Aorta (tissue), 5 donors: ENCODE results near the gene FAM83F. TPM values are rescaled to one million over a fixed set of nuclear protein-coding genes. Genes with fewer than 3 reads are reported as not detected.

Experiments
- ATAC-seq: fragments of 200-7000 bp; cut with Tn5 transposase; one replicate; pipeline ENCODE4 v1.9.1; 2022; ENCODE audit warnings: moderate library complexity; ENCODE audit not compliant: low FRiP score
- DNase-seq, 2 donors: peaks; one replicate each; pipeline ENCODE4 v3.0.0-alpha.2; 2020
- H3K27ac ChIP-seq, 2 donors: one replicate each; pipeline ENCODE4 v1.5.1; 2013; ENCODE audit warnings: low read length in 2 of 2, mild to moderate bottlenecking in 2 of 2, moderate library complexity in 2 of 2, control low read depth in 1 of 2, inconsistent platforms in 1 of 2, low read depth in 1 of 2
- H3K27me3 ChIP-seq, 2 donors: one replicate each; pipeline ENCODE4 v1.6.1; 2013; ENCODE audit warnings: control low read depth in 1 of 2, low read length in 1 of 2, mild to moderate bottlenecking in 1 of 2, moderate library complexity in 1 of 2; ENCODE audit not compliant: insufficient read depth in 2 of 2, control insufficient read depth in 1 of 2
- H3K36me3 ChIP-seq, 2 donors: one replicate each; pipeline ENCODE4 v1.6.1; 2013; ENCODE audit warnings: control low read depth in 1 of 2, low read length in 1 of 2, mild to moderate bottlenecking in 1 of 2; ENCODE audit not compliant: insufficient read depth in 2 of 2, control insufficient read depth in 1 of 2
- H3K4me1 ChIP-seq, 2 donors: one replicate each; pipeline ENCODE4 v1.6.1; 2013; ENCODE audit warnings: low read length in 2 of 2, control low read depth in 1 of 2, mild to moderate bottlenecking in 1 of 2, moderate library complexity in 1 of 2; ENCODE audit not compliant: insufficient read depth in 2 of 2, control insufficient read depth in 1 of 2
- H3K4me3 ChIP-seq, 2 donors: one replicate each; pipeline ENCODE4 v1.5.1; 2013; ENCODE audit warnings: low read length in 2 of 2, control low read depth in 1 of 2, mild to moderate bottlenecking in 1 of 2
- H3K9me3 ChIP-seq: one replicate; pipeline ENCODE4 v1.6.1; 2013; ENCODE audit warnings: mild to moderate bottlenecking, low read length; ENCODE audit not compliant: control insufficient read depth
- WGBS, 2 donors: extraction: QIAGEN DNeasy Blood & Tissue Kit; methylation state at CpG; one replicate each; pipeline ENCODE4 v1.1.7; 2013; 5-methylcytosine and 5-hydroxymethylcytosine counted together
- intact Hi-C, 2 donors: fragments of 100-400 bp; cut with DNase I; formaldehyde crosslinking; loops; one replicate each; pipeline versions ENCODE4 v1.14.2 to v1.15.0; 2022
- polyA plus RNA-seq, 2 donors: library from polyadenylated mRNA; stranded (reverse); fragments of 200-250 nt; gene quantifications; one replicate each; pipeline ENCODE4 v1.2.3, GENCODE V29; 2013
- total RNA-seq, 2 donors: library from RNA; stranded (reverse); fragmentation: NEBNext Ultra II Directional; extraction: Animal tissue kit (Norgen Biotek cat#: 25700); gene quantifications; one replicate each; pipeline ENCODE4 v1.2.1, GENCODE V29; 2021
- donor health status: healthy with polysubstance abuse.
- donor health status: Bipolar disorder and iron deficiency.
- donor health status: DM: no; HTN: no; CAD: no.
- donor health status: DM: no; HTN: no; CAD: no.
- donor health status: DM: yes; HTN: yes; CAD: no.

FAM83F gene
- total and polyA plus RNA-seq, 4 donors = 0.15 to 0.88 (median 0.84) TPM; not detected in 1

GRCh38 chr22:40004836-40005235 is 10.1 kb downstream of the FAM83F start:
- DNase-seq (peak in 1 of 2 donors; percentile 9), ATAC-seq (no peak)
- no peak overlapping the region for H3K4me3 ChIP-seq
- 65 to 71% methylated on average over 6 of the region's 6 CpGs for WGBS, 2 donors
- no peaks in the 10 kb centered on the region for H3K9me3 ChIP-seq
- no peaks in the 10 kb centered on the region for H3K27me3 ChIP-seq
- H3K27ac ChIP-seq = no peak overlapping the region
- H3K4me1 ChIP-seq = no peaks in the 10 kb centered on the region
- no peaks in the 10 kb centered on the region for H3K36me3 ChIP-seq
- intact Hi-C loops = no loop called here

GRCh38 chr22:40006641-40007040 is 11.9 kb downstream of the FAM83F start:
- intact Hi-C loops = no loop called here
- H3K4me1 ChIP-seq = no peaks in the 10 kb centered on the region
- no peaks in the 10 kb centered on the region for H3K9me3 ChIP-seq
- H3K4me3 ChIP-seq = no peak overlapping the region
- H3K27ac ChIP-seq = no peak overlapping the region
- DNase-seq = peak in 1 of 2 donors; percentile 31
- WGBS, 2 donors = 82 to 86% methylated on average over 8 of the region's 8 CpGs
- H3K27me3 ChIP-seq = no peaks in the 10 kb centered on the region
- no peak for ATAC-seq
- no peaks in the 10 kb centered on the region for H3K36me3 ChIP-seq

- WGBS, 2 donors = 69 to 71% methylated on average over 27 of the region's 27 CpGs
- ATAC-seq = peak; percentile 15
Observed at GRCh38 chr22:40007853-40008710, 13.3 kb downstream of the FAM83F start.

GRCh38 chr22:40008726-40009291 is 14.1 kb downstream of the FAM83F start:
- ATAC-seq = no peak
- Histone ChIP-seq H3K27me3 (no peaks in the 10 kb centered on the region), H3K36me3 (no peaks in the 10 kb centered on the region), H3K27ac (no peak overlapping the region), H3K4me3 (no peak overlapping the region), H3K9me3 (no peaks in the 10 kb centered on the region), H3K4me1 (no peaks in the 10 kb centered on the region)
- WGBS, 2 donors = 54 to 55% methylated on average over 10 of the region's 10 CpGs
- DNase-seq = peak in 1 of 2 donors; percentile 55
- intact Hi-C loops = no loop called here

More at GRCh38 chr22:40007853-40008710, 13.3 kb downstream of the FAM83F start:
- H3K9me3 ChIP-seq = no peaks in the 10 kb centered on the region
- H3K27me3 ChIP-seq = no peaks in the 10 kb centered on the region
- H3K4me3 ChIP-seq = no peak overlapping the region
- H3K36me3 ChIP-seq = no peaks in the 10 kb centered on the region
- H3K4me1 ChIP-seq = no peaks in the 10 kb centered on the region
- intact Hi-C loops = no loop called here
- peak in 1 of 2 donors; percentile 41 for DNase-seq
- no peak overlapping the region for H3K27ac ChIP-seq

GRCh38 chr22:40009292-40009774 is 14.6 kb downstream of the FAM83F start:
- 8 to 9% methylated on average over 11 of the region's 11 CpGs for WGBS, 2 donors
- no peaks in the 10 kb centered on the region for H3K4me1 ChIP-seq
- DNase-seq (peak in 1 of 2 donors; percentile 57), ATAC-seq (no peak)
- intact Hi-C loops = no loop called here
- H3K36me3 ChIP-seq = no peaks in the 10 kb centered on the region
- H3K4me3 ChIP-seq = no peak overlapping the region
- no peak overlapping the region for H3K27ac ChIP-seq
- no peaks in the 10 kb centered on the region for H3K9me3 ChIP-seq
- H3K27me3 ChIP-seq = no peaks in the 10 kb centered on the region

GRCh38 chr22:40009951-40010671 is 15.4 kb downstream of the FAM83F start:
- DNase-seq = peak in 1 of 2 donors; percentile 51

GRCh38 chr22:40010746-40011145 is 16.0 kb downstream of the FAM83F start:
- DNase-seq = peak in 1 of 2 donors; percentile 50
- Histone ChIP-seq H3K4me1 (no peaks in the 10 kb centered on the region), H3K27ac (no peak overlapping the region), H3K4me3 (no peak overlapping the region), H3K36me3 (no peaks in the 10 kb centered on the region), H3K9me3 (no peaks in the 10 kb centered on the region), H3K27me3 (no peaks in the 10 kb centered on the region)
- ATAC-seq = no peak
- intact Hi-C loops = no loop called here
- WGBS, 2 donors = 79 to 84% methylated on average over 6 of the region's 6 CpGs

More at GRCh38 chr22:40009951-40010671, 15.4 kb downstream of the FAM83F start:
- no peaks in the 10 kb centered on the region for H3K9me3 ChIP-seq
- H3K4me3 ChIP-seq = no peak overlapping the region
- H3K36me3 ChIP-seq = no peaks in the 10 kb centered on the region
- WGBS, 2 donors = 45 to 48% methylated on average over 24 of the region's 24 CpGs
- H3K4me1 ChIP-seq = no peaks in the 10 kb centered on the region
- H3K27ac ChIP-seq = no peak overlapping the region
- intact Hi-C loops = no loop called here
- no peaks in the 10 kb centered on the region for H3K27me3 ChIP-seq
- no peak for ATAC-seq

- intact Hi-C loops = no loop called here
- 78% methylated on average over 5 of the region's 5 CpGs for WGBS, 2 donors
- Histone ChIP-seq H3K4me3 (no peak overlapping the region), H3K36me3 (no peaks in the 10 kb centered on the region), H3K27ac (no peak overlapping the region), H3K4me1 (no peaks in the 10 kb centered on the region), H3K9me3 (no peaks in the 10 kb centered on the region), H3K27me3 (no peaks in the 10 kb centered on the region)
- DNase-seq (peak in 1 of 2 donors; percentile 2), ATAC-seq (no peak)
Observed at GRCh38 chr22:40014667-40015248, 20.0 kb downstream of the FAM83F start.
